Uterus (tissue), 4 donors: ENCODE results near the gene SV2C. TPM values are rescaled to one million over a fixed set of nuclear protein-coding genes. Genes with fewer than 3 reads are reported as not detected.

Source experiments
- DNase-seq, 2 donors: peaks; one replicate each; pipeline ENCODE4 v3.0.0-alpha.2; 2019 to 2020
- H3K27ac ChIP-seq, 2 donors: fragments of 200-600 bp; sonication (generic); 1 replicate in 1 of 2; 2 replicates in 1 of 2; pipeline ENCODE4 v1.5.1; 2016 to 2018
- H3K27me3 ChIP-seq, 2 donors: fragments of 200-600 bp; sonication (generic); one replicate each; pipeline ENCODE4 v1.5.1; 2018 to 2019; ENCODE audit warnings: control low read depth in 1 of 2
- H3K36me3 ChIP-seq, 2 donors: fragments of 200-600 bp; sonication (generic); one replicate each; pipeline ENCODE4 v1.5.1; 2019; ENCODE audit warnings: control low read depth in 1 of 2
- H3K4me1 ChIP-seq, 2 donors: fragments of 200-600 bp; sonication (generic); one replicate each; pipeline ENCODE4 v1.5.1; 2018 to 2019; ENCODE audit warnings: control low read depth in 1 of 2
- H3K4me3 ChIP-seq, 2 donors: fragments of 200-600 bp; sonication (generic); 1 replicate in 1 of 2; 2 replicates in 1 of 2; pipeline ENCODE4 v1.5.1; 2018 to 2019; ENCODE audit warnings: mild to moderate bottlenecking in 1 of 2
- H3K9me3 ChIP-seq, 2 donors: fragments of 200-600 bp; sonication (generic); one replicate each; pipeline ENCODE4 v1.5.1; 2019; ENCODE audit warnings: control low read depth in 1 of 2
- POLR2A ChIP-seq, 2 donors: fragments of 450-650 bp; IDR thresholded peaks; one replicate each; pipeline ENCODE4 v1.6.1; 2016; ENCODE audit warnings: antibody characterized with exemption in 2 of 2, mild to moderate bottlenecking in 1 of 2, moderate library complexity in 1 of 2
- intact Hi-C: fragments of 100-400 bp; cut with DNase I; formaldehyde crosslinking; loops from one replicate; pipeline ENCODE4 v1.15.1; 2023; ENCODE audit warnings: low total_unique reads
- total RNA-seq, 4 donors: library from RNA; depleted of rRNA in 3 of 4; stranded (reverse); fragments of >200 nt in 3 of 4; gene quantifications; one replicate each; pipeline versions ENCODE4 v1.1.0 to v1.2.4, GENCODE V29; 2014 to 2023
- TF ChIP-seq, protein P1 (sequence below), 4 experiments: fragments of 200-600 bp in 2 of 4; fragments of 450-650 bp in 2 of 4; sonication (generic) in 2 of 4; IDR thresholded peaks; one replicate each; pipeline ENCODE4 v1.5.1; 2016 to 2019; ENCODE audit warnings: antibody characterized with exemption in 4 of 4, mild to moderate bottlenecking in 2 of 4, moderate library complexity in 1 of 4
- donor health status: DM: yes; HTN: yes; CAD: no.

Gene SV2C
- total RNA-seq, 4 donors from 2014 or later: 0.21 to 3.7 TPM; not detected in 2

DNA sequence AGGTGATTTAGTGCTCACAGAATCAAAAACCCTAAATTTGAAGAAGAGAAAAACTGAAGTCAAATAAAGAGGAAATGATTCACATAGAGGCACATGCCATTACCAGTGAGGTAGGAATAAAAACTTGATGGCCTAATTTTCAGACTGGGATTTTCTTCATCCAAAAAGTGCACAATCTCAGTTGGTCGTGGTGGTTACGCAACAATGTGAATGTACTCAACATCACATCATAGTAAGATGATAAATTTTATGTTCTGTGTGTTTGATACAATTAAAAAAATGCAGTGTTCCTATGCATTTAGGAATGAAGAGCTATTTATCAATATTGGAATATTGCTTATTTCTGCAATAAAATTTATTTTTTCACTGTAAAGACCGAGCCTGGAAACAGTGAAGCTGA is 60.7 kb downstream of the SV2C start:
- H3K4me3 ChIP-seq: no peak overlapping the region
- H3K27me3 ChIP-seq: no peaks in the 10 kb centered on the region
- intact Hi-C loops: no loop called here
- no peaks in the 10 kb centered on the region for H3K36me3 ChIP-seq
- H3K27ac ChIP-seq: no peak overlapping the region
- no peak for TF ChIP-seq POLR2A (IDR thresholded peaks at IDR 0.05)
- TF ChIP-seq, protein P1, sequence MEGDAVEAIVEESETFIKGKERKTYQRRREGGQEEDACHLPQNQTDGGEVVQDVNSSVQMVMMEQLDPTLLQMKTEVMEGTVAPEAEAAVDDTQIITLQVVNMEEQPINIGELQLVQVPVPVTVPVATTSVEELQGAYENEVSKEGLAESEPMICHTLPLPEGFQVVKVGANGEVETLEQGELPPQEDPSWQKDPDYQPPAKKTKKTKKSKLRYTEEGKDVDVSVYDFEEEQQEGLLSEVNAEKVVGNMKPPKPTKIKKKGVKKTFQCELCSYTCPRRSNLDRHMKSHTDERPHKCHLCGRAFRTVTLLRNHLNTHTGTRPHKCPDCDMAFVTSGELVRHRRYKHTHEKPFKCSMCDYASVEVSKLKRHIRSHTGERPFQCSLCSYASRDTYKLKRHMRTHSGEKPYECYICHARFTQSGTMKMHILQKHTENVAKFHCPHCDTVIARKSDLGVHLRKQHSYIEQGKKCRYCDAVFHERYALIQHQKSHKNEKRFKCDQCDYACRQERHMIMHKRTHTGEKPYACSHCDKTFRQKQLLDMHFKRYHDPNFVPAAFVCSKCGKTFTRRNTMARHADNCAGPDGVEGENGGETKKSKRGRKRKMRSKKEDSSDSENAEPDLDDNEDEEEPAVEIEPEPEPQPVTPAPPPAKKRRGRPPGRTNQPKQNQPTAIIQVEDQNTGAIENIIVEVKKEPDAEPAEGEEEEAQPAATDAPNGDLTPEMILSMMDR (IDR thresholded peaks at IDR 0.05): no peak
- H3K4me1 ChIP-seq: peaks cover 0 to 5% of the 10 kb centered on the region in 2 donors
- no peaks in the 10 kb centered on the region for H3K9me3 ChIP-seq
- DNase-seq: no peak

DNA sequence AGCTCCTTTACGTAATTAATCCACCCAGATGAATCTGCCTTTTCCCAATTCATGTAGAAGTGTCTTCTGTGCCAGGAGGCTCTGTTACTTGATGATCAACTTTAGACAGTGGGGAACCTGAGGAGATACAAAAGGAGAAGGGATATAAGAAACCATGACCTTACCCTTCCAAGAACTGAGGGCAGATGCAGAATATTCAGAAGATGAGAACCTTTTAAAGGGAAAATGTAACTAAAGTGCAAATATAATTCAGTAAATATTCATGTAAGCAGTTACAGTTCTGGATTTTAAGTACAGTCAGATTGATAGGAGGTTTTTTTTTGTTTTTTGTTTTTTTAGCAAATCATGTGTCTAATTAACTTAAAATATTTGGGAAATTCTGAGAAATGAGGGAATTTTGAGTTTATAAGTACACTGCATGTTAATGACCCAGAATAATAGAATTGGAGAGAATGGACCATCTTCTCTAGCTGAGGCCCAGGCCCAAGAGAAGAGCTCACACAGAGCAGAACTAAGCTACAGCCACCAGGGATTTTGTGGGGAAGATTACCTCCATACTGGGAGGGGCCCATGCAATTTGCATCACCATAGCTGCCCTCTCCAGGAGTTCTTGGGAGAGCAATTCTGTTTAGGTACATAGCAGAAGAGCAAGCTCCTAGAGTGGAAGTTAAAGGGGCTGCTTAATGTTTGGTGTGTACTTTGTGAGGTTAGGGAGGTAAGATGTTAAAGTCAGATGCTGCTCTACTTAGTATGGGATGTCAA is 61.5 kb downstream of the SV2C start:
- intact Hi-C loops: no loop called here
- no peak for DNase-seq
- Histone ChIP-seq H3K27me3 (no peaks in the 10 kb centered on the region), H3K9me3 (no peaks in the 10 kb centered on the region), H3K27ac (no peak overlapping the region), H3K36me3 (no peaks in the 10 kb centered on the region), H3K4me3 (no peak overlapping the region), H3K4me1 (peaks cover 0 to 5% of the 10 kb centered on the region in 2 donors)
- TF ChIP-seq POLR2A (IDR thresholded peaks at IDR 0.05): no peak
- TF ChIP-seq, protein P1 (IDR thresholded peaks at IDR 0.05): no peak

DNA sequence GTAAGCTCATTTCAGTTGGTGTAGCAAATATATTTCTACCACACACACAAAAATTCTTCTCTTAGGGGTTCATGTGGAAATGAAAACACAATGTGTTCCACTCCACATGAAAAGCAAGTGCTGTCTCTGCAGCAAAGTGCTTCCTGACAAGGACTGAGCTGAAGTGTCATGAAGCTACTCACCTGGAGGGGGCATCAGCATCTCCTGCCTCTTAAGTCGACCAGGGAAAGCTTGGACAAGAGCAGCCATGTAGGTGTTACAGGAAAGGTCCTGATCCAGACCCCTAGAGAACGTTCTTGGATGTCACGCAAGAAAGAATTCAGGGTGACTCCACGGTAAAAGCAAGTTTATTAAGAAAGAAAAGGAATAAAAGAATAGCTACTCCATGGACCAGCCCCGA is 62.8 kb downstream of the SV2C start:
- intact Hi-C loops: no loop called here
- no peak overlapping the region for H3K27ac ChIP-seq
- no peak for TF ChIP-seq POLR2A (IDR thresholded peaks at IDR 0.05)
- H3K4me3 ChIP-seq: no peak overlapping the region
- no peak for DNase-seq
- H3K27me3 ChIP-seq: no peaks in the 10 kb centered on the region
- H3K9me3 ChIP-seq: no peaks in the 10 kb centered on the region
- no peaks in the 10 kb centered on the region for H3K36me3 ChIP-seq
- H3K4me1 ChIP-seq: peaks cover 0 to 5% of the 10 kb centered on the region in 2 donors

DNA sequence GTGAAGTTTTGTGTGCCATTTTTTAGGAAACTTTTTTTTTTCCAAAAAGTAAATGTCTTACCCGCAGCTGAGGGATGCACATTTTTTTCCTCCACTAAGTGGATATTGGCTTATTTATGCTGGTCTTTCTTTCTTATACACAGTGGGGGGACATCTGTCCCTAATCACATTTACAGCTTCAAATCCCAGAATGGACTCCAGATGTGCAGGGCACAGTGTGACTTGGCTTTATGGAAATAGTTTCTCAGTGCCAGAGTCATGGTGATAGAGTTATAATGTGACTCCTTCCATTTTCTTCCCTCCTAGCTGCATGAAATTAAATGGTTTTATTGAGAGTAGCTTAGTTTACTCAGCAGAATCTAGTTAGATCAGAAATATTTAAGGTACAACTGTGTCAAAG is 66.5 kb downstream of the SV2C start:
- no peaks in the 10 kb centered on the region for H3K27me3 ChIP-seq
- H3K4me3 ChIP-seq: no peak overlapping the region
- intact Hi-C loops: no loop called here
- no peak for TF ChIP-seq POLR2A (IDR thresholded peaks at IDR 0.05)
- TF ChIP-seq, protein P1 (IDR thresholded peaks at IDR 0.05): no peak
- H3K36me3 ChIP-seq: no peaks in the 10 kb centered on the region
- peaks cover 0 to 5% of the 10 kb centered on the region in 2 donors for H3K4me1 ChIP-seq
- no peak overlapping the region for H3K27ac ChIP-seq
- no peaks in the 10 kb centered on the region for H3K9me3 ChIP-seq
- no peak for DNase-seq

DNA sequence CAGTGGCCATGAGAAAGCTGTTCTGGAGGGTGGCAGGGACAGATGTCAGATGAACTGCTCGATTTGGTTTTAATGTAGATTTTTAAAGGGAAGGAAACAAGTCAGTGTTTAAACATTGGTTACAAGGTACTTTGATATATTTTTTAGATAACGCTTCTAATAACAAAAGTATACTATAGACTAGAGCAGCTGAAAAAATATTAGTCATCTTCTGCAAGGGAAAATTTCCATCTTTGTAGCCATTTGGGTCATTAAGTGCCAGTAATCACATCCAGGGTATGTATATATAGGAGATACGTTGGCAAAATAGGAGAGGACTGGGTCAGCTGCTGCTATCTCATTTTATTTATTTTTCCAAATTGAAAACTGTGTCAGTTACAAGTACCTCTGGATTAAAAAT is 69.0 kb downstream of the SV2C start:
- no peak overlapping the region for H3K27ac ChIP-seq
- DNase-seq: no peak
- H3K27me3 ChIP-seq: no peaks in the 10 kb centered on the region
- no peaks in the 10 kb centered on the region for H3K9me3 ChIP-seq
- no peaks in the 10 kb centered on the region for H3K36me3 ChIP-seq
- peaks cover 0 to 5% of the 10 kb centered on the region in 2 donors for H3K4me1 ChIP-seq
- intact Hi-C loops: no loop called here
- no peak overlapping the region for H3K4me3 ChIP-seq
- TF ChIP-seq, protein P1 (IDR thresholded peaks at IDR 0.05): no peak
- TF ChIP-seq POLR2A (IDR thresholded peaks at IDR 0.05): no peak
